T-helper 2 cell treated with Interferon-gamma antibody and Interleukin-4, amounts not matched to agents 100 ng/mL and 5 ng/mL, for 36 hours (primary cell): Measurements from ENCODE around the gene RTN4RL2. TPM values are rescaled to one million over a fixed set of nuclear protein-coding genes. Genes with fewer than 3 reads are reported as not detected.

Experiments
- intact Hi-C: fragments of 100-400 bp; cut with micrococcal nuclease; formaldehyde crosslinking; loops from one replicate; pipeline ENCODE4 v1.15.1; 2023
- total RNA-seq: library from RNA; stranded (reverse); gene quantifications from 2 replicates; pipeline ENCODE4 v1.2.3, GENCODE V29; 2022

Gene RTN4RL2
- total RNA-seq = 0.20 TPM in 2 replicates

DNA sequence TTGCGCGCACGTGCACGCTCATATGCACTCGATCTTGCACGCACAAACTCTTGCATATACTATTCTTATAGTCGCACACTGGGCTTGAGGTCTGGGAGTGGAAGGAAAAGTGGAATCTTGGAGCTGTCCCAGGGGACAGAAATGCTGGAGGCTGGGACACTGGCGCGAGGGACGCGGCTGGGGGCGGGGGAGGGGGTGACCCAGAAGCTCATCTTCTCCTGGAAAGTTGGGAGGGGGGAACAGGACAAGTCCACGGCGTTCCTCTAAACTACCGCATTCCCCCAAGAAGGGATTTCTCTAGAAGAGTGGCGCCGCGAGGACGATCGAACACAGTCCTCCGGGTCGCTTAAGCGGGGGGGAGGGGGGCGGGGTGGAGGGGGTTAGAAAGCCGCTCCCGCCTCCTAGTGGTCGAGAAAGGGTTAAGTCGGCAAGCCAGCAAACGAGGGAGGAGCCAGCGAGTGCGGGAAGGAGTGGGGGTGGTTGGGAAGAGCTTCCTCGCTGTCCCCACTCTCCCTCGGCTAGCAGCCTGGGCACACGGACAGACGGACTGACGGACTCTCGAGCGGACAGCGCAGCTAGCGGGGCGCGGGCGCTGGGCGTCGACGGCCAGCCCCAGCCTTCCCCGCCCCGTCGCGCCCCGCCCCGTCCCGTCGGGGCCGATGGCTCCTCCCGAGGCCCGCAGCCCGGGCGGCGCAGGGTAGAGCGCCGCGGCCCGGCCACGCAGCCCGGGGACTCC lies at the start of gene RTN4RL2:
Gene RTN4RL2 (plus strand): TSS at position 507 of the 736 bp plus-strand sequence. CDS start 338 bp downstream, outside the sequence.
- intact Hi-C loops = no loop called here

DNA sequence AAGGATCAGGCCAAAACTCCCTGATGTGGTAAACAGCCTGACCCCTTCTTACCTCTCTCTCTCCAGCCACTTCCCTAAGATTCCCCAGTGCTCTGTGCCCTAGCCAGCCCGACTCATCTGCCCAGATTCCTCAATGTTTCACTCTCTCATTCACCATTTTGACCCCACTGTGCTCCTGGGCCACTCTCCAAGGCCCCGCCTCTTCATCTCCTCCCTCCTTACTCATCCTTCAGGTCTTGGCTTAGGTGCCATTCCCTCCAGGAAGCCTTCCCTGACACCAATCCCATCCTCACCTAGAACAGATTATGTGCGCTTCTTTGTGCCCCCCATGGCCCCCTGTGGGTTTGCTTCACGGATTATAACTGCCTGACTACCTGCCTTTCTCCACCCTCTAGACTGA lies 46.6 kb upstream of the RTN4RL2 start:
- intact Hi-C loops = no loop called here

DNA sequence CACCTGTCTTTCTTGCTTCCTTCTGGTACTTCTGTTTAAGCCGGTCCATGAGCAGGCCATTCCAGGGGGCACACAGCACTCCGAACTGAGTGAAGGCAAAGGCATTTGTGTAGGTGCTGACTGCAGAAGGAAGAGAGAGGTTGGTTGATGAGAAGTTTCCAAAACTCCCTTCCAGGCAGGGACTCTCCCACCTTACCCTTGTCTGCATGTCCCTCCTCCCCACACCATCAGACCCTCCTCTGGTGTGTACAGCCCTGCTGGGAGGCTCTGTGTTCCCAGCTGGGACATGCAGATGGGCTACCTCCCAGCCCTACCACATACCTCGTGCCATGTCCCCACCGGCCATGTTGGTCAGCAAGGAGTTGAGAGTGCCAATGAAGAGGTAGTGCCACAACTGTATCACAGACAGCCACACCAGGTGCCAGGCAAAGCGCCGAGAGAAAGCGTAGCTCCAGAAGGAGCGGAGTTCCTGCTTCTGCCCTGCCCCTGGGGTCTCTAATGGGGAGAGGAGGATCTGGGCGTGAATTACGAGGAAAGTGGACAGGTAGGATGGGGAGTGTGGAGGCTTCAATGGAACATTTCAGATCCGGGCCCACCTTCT lies 45.6 kb upstream of the RTN4RL2 start:
- intact Hi-C loops = no loop called here

DNA sequence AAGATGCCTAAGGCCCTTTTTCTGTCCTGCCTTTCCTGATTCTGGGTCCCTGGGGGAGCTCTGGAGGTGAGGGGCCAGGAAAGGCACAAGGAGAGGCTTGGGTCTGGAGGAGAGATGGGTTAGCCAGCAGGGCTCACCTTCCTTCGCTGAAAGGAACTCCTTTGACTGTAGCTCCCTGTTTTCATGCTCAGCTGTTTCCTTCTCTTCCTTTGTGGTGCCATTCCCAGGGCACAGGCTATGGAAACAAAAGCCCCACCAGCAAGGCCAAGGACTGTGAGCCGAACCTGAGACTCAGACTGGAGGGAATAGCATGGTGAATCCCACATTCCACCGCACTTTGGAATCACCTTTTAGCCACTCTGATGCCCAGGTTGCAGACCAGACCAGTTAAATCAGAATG lies 43.9 kb upstream of the RTN4RL2 start:
- intact Hi-C loops = no loop called here

DNA sequence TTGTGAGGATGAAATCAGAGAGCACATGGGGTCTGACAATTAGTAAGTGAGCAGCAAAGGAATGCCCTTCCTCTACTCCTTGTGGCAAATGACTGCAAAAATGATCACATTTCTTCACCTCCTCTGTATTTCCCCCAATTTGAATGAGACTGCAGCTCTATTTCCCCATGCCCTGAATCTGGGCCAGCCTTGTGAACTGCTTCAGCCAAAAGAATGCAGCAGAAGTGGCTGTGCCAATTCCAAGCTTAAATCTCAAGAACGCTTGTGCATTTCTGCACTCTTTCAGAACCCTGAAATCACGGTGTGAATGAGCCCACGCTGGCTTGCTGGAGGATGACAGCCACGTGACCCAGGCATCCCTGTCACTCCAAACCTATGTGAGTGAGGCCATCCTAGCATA lies 43.3 kb upstream of the RTN4RL2 start:
- intact Hi-C loops = no loop called here

DNA sequence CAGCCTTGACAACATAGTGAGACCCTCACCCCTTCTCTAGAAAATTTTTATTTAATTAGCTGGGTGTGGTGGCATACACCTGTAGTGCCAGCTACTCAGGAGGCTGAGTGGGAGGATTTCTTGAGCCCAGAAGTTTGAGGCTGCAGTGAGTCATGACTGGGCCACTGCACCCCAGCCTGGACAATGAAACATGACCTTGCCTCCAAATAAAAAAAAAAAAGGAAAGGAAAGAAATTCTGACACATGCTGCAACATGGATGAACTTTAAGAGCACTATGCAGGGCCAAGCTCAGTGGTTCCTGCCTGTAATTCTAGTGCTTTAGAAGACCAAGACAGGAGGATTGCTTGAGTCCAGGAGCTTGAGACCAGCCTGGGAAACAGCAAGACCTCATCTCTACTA lies 42.2 kb upstream of the RTN4RL2 start:
- intact Hi-C loops = no loop called here

DNA sequence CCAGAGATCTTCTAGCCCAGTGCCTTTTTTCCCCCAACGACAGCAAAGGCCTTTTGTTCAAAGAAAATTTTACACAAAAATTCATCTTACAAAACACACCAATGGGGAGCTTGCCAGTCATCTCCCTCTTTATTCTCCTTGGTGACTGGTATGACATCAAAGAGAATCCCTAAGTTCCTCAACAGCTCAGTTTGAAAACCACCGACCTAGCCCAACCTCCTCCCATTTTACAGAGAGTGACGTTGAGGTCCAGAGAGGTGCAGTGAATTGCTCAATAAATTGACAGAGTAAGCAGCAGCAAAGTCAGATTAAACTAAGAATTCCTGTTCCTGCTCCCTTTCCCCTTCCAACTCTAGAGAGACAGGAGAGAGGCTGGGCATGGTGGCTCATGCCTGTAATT lies 41.2 kb upstream of the RTN4RL2 start:
- intact Hi-C loops = no loop called here

DNA sequence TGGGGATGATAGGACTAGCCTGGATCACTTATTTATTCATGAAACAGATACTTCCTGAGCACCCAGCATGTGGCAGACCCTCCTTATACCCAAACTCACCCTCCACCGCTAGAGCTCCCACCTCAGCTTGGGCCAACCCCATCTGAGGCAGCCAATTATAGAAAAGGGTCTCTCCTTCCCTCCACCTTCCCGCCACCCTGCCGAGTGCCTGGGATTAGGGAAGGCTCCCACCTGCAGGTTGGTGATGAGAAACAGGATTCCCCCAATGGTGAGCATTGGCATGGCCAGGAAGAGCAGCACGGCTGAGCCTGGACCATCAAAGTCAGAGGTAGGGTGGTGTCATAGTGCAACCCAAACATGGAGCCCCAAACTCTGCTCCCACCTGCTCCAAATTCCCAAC lies 39.3 kb upstream of the RTN4RL2 start:
- intact Hi-C loops = no loop called here

DNA sequence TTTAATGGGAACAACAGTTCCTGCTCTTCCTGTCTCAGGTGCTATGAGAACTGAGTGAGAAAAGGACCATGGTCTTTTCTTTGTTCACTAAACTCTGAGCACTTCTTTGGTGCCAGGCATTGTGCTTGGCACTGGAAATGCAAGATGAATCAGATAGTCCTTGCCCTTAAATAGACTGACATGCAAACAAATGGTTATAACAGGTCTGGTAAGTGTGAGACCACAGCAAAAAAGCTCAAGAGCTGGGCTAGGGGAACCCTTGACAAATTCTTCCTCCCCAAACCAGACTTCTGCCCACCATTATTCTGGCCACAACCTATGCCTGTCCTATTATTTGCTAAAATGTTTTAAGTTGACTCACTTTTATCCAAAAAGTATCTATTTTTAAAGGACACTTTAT lies 38.5 kb upstream of the RTN4RL2 start:
- intact Hi-C loops = no loop called here

DNA sequence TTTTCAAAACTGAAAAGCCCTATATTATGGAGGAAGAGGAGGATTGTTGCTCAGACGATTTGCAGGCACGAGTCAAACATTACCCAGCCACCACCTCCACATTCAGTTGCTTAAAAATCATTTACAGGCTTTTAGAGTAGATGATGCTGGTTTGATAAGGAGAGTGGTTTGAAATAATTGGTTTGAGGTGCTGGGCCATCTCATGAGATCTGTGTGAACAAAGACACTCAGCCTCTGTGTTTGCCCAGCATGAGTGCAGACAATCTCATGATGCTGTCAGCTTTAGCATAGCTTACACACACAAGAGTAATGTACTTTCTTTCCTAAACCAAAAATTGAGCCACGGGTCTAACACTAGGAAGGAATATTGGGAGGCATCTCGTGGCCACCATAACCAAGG lies 37.7 kb upstream of the RTN4RL2 start:
- intact Hi-C loops = no loop called here

DNA sequence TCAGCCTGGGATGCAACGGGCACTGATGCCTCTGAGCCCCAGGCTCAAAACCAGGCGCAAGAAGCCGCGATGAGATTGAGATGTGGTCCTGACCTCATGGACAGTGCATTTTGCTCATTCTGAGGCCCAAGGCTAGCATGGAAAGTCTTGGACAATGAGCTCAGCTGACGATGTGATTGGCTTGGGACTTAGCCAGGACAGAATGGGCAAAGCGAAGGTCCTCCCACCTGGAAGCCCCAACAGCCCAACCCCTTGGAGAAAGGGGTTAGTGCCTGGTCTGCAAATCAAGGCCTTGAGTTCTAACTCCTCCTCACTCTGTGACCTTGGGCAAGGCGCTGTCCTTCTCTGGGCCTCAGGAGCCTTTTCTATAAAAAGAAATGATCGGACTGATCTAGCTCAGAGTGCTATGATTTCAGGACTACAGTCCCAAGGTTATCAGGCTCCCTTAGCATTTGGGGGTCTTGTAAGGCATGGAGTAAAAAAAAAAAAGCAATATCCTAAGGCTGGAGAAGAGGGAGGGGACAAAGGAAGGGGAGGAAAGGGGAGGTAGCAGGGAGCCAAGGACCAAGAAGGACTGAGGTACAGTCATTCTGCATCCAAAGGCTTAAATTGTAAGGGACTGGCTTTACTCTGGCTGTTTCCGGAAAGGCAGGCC lies 36.1 kb upstream of the RTN4RL2 start:
- intact Hi-C loops = loop anchor here (2.0 kb wide), 2 partner anchors 89 to 143 kb away; partner anchors contain the start of genes SSRP1 and UBE2L6

DNA sequence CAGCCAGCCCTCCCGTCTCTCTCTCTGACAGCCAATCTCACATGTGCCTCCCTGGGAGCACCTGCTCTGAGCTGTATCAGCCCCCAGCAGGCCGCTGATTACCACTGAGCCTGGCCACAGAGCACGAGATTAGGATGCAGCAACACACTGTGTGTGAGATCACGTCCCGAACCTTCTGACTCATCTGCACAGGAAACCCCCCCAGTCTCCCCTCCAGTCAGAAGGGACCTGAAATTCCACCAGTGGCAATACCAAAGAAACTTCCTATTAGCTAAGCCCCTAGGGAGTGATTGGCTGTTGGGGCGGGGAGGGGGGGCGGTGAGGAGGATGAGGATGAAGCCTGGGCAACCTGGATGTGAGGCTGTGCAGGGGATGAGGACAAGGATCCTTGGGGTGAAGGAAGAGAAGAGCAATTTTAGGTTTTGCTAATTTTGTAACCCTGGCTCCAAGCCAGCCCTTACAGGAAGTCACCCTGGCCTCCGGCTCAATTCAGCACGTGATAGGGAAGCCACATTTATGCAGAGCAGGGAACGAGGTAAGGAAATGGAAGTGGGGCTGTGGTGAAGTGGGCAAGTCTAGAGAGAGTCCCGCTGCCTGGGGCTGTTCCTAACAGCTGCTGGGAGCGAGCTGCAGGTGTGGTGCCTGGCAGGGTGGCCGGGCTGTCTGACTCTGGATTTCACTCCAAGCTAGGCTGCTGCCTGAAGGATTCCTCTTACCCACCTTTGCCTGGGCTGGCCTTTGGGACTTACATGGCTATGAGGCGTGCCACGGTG lies 35.4 kb upstream of the RTN4RL2 start:
- intact Hi-C loops = loop anchor here (1.0 to 5.0 kb wide), 4 partner anchors 90 to 1152 kb away; partner anchors contain the start of genes LPXN, SSRP1, UBE2L6 and ZFP91

DNA sequence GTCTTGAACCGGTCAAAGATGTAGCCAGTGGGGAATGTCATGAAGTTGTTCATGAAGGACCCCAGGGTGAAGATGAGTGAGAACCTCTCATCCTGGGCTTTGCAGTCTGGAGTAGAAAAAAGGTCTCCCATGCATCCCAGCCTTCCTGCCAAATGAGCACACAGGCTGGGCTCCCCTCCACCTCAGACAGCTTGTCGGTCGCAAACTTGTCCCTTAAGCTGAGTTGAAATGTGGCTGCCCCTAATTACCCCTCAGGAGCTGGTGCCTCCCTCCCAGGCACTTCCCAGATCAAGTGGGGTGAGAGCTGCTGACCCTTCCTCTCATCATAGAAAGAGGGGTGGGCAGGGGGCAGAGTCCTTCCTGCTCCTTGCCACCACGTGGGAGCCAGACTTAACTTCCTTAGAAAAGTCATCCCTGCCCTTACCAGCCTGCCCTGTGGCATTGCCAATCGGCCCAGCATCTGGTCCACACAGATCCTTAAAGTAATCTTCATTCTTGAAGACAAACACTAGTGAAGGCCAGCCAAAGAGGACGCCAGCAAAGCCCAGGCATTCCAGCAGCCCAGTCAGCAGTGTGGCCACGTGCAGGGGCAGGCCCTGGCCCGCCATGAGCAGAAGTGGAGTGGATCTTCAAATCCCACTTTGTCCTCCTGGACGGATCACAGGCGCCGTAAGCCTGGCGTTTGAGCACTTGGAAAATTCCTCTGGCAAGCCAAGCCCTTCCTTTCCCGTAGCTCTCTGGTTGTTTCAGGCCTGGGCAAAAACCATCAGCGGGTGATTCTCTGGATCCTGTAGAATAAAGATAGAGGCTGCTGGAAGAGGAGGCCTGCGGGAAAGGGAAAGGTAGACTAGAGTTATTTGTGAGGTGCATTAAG lies 34.5 kb upstream of the RTN4RL2 start:
- intact Hi-C loops = loop anchor here (1.0 to 5.0 kb wide), 5 partner anchors 91 to 1151 kb away; partner anchors contain the start of genes LPXN, MED19, SSRP1 and TMX2

DNA sequence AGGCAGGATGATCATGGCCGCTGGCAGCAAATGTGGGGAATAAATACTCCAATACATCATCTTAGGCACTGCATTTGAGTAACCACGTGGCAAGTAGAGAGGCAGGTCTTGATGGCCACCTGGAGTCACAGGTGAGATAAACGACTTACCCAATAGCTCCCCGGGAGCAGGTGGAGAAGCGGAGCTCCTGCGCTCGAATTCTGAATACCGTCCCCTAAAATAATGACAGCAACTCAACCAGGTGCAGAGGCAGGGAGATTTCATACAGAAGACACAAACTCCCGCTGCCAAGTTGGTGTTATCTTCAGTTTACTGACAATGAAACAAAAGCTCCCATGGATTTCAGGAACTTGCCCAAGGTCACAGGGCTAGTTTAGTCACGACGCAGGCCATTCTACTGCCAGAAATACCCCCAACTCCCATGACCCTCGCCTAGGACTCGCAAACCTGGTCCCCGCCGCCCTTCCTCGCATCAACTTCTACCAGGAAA lies 33.8 kb upstream of the RTN4RL2 start:
- intact Hi-C loops = loop anchor here (1.0 to 5.0 kb wide), 2 partner anchors 286 to 1151 kb away; partner anchors contain the start of genes LPXN, MED19, TMX2 and ZFP91

DNA sequence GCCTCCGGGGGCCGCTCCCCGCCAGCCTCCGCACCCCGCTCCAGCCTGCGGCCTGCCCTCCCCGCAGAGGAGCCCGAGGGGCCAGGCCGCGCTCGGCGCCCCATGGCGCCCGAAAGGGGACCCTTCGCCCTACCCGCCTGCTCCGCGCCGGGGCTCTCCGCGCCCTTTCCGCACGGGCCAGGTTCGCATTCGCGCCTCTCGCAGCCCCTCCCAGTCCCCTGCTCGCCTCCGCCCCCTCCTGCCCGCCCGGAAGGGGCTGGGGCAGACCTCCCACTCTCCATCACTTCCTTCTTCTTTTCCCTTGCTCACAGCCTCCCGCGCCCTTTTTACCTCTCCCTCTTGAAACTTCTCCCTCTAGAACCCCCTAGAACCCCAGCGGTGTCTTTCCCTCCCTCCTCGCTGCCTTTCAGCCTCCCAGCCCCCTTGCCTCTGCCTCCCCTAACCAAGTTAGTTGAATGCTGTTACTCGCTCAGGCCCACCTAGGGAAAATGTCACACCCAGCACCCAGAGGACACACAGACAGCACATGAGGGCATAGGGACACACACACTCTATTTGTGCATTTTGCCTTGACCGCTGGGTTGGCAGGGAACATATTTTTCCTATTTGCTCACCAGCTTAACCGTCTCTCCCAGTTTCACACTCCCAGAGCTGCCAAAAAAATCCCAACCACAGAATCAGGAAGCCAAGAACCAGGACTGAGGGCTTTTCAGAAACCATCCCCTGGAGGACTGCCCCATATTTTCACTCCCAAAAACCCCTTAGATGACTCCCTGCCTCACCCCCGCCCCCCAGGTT lies 33.2 kb upstream of the RTN4RL2 start, which contains the start of gene SLC43A3:
Gene SLC43A3 (minus strand): TSS at position 193 of the 798 bp plus-strand sequence. CDS start 949 bp downstream, outside the sequence.
- intact Hi-C loops = loop anchor here (1.0 to 5.0 kb wide), 4 partner anchors 32 to 1150 kb away; partner anchors contain the start of genes LPXN, MED19, TIMM10 and TMX2

DNA sequence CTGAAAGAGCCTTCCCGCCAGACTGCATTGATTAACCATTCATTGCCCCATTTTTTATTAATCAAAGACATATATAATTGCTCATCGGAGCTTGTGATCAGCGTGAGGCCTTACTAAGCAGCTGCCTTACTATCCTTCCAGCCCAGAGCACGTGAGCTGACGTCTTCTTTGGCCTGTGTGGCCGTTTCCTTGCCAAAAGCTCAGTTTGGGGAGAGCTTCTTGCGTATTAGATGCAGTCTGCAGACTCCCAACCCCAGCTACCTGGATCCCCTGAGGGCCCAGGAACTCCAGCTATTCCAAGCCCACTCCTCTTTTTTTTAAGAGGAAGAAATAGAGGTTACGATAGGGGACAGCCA lies 32.6 kb upstream of the RTN4RL2 start:
- intact Hi-C loops = loop anchor here (1.0 to 5.0 kb wide), 3 partner anchors 32 to 1150 kb away; partner anchors contain the start of genes LPXN, TIMM10 and ZFP91

DNA sequence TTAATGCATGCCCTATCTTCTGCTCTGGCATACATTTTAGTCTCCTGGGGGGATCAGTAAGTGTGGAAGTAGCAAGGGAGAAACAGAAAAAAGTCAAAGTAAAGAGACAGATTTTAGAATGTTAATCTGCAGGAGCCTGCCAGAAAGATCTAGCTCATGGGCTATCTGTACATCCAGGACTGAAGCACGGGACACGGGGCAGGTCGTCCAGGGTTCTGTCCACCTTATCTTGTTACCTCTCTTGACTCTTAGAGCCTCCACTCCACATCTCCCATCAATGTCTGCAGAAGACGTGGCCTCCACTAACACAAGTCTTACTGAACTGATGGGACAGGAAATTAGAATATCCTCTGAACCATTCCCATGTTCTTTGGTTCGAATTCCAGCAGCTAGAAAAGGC lies 31.7 kb upstream of the RTN4RL2 start:
- intact Hi-C loops = loop anchor here (5.0 kb wide), 1 partner anchor 1149 kb away; the partner anchor contains the start of genes LPXN and ZFP91

DNA sequence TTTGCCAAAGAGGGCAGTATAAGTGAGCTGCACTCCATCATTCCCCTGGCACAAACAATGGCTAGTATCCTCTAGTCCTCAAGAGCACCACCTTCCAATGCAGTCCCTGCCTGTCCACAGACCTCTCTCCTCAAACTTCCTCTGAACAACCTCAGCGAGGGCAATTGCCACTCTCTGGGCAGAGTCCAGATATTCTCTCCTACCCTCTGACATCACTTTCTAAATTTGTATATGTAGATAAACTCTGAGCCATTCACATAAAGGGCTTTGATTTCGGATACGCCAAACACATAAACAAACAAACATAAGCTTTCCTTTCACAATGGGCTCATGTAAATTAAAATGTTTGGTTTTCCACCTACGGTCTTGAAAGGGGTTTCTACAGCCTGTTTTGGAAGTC lies 30.4 kb upstream of the RTN4RL2 start:
- intact Hi-C loops = loop anchor here (5.0 kb wide), 1 partner anchor 1147 kb away; the partner anchor contains the start of genes LPXN and ZFP91

DNA sequence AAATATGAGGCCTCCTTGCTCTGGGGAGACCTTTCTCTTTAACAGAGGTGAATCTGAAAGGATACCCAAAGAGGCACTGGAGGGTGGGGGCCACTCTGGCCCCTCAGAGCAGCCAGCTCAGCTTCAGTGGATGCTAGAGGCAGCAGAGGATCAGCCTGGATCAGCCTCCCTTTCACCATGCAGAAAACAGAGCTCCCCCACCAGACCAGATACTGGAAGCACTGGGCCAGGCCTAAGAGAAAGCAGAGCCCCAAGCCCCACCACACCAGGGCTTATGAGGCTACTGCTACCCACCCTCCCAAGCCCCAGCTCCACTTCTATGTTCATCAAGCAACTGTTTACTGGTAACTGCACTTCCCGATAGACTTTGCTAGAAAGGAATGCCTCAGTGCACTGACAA lies 29.4 kb upstream of the RTN4RL2 start:
- intact Hi-C loops = no loop called here
